GM19463 (cell line): ENCODE results near the gene NR3C1.

Source experiments
- ATAC-seq: cut with Tn5 transposase; IDR thresholded peaks from one replicate; pipeline ENCODE4 v1.9.1; 2021; ENCODE audit warnings: mild to moderate bottlenecking, moderate library complexity; ENCODE audit not compliant: unreplicated experiment

Gene NR3C1

DNA sequence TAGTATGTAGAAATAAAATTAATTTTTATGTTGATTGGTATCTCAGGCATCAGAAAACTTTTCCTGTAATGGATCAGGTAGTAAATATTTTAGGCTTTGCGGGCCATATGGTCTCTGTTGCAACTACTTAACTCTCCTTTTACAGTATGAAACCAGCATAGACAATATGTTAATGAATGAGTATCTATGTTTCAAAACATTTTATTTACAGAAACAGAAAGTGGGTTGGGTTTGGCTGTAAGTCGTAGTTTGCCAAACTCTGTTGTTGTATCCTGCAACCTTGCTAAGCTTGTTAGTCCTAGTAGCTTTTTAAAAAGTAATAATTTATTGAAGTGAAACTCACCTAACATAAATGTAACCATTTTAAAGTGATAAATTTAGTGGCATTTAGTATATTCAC lies 132.1 kb downstream of the NR3C1 start:
- no peak for ATAC-seq

DNA sequence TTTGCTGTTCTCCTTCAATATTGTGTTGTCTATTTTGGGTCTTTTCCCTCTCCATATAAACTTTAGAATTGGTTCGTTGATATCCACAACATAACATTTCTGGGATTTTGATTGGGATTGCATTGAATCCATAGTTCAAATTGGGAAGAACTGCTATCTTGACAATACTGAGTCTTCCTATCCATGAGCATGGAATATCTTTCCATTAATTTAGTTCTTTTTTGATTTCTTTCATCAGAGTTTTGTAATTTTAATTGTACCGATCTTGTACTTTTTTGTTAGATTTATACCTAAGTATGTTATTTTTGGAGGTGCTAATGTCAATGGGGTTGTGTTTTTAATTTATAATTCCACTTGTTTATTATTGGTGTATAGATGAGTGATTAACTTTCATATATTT lies 135.1 kb downstream of the NR3C1 start:
- ATAC-seq, result no peak

- ATAC-seq, result no peak
Observed at GRCh38 chr5:143267186-143267585, 136.3 kb downstream of the NR3C1 start.

- ATAC-seq, result no peak
Observed at GRCh38 chr5:143265995-143266394, 137.5 kb downstream of the NR3C1 start.

- no peak for ATAC-seq
Observed at GRCh38 chr5:143263272-143263810, 140.1 kb downstream of the NR3C1 start.

GRCh38 chr5:143262393-143263174 lies 140.9 kb downstream of the NR3C1 start:
- peak; percentile 89 for ATAC-seq

DNA sequence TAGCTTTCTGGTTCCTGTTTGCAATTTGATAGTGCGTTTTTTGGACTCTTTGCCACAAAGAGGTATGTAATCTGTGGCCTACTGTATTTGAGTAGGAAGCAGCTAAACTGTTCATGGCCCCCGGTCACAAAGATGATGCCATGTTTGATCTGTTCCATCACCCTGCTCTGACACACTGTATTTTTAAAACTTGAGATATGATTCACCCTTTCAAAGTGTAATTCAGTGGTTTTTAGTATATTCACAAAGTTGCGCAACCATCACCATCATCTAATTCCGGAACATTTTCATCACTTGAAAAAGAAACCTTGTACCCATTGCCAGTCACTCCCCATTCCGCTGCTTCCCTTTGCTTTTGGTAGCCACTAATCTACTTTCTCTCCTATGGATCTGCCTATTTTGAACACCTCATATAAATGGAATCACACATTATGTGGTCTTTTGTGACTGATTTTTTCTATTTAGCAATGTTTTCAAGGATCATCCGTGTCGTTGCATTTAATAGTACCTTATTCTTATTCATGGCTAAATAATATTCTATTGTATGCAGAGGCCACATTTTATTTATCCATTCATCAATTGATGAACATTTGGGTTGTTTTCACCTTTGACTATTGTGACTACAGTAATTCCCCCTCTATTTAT lies 141.6 kb downstream of the NR3C1 start:
- no peak for ATAC-seq

GRCh38 chr5:143259254-143259605 lies 144.3 kb downstream of the NR3C1 start:
- ATAC-seq, result no peak

DNA sequence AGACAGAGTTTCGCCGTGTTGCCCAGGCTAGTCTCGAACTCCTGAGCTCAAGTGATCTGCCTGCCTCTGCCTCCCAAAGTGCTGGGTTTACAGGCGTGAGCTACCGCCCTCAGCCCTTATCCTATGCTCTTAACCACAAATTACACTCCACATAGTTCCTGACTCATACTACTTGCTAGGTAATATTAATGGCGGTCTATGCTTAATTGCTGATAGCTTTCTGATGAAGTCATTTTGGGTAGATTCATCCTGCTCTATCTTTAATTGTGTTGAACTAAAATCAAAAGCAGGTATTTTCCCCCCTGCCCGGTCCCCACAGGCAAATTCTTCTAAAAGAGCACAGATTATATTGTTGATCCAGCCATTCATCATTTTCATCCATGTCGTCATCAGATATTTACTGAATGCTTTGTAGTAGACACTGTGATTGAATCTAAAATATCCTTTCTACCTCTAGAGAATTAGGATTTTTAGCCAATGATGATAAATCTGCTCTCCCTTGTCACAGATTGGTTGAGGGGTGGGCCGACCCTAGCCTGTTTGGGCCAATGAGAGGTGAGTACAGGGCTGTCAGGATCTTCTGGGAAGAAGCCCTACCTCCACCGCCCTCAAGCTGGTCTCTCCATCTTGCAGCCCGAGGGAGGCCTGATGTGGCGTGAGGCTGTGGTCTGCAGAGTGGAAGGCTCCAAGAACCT lies 144.8 kb downstream of the NR3C1 start:
- ATAC-seq, result no peak

GRCh38 chr5:143254819-143255218 lies 148.7 kb downstream of the NR3C1 start:
- ATAC-seq, result no peak

DNA sequence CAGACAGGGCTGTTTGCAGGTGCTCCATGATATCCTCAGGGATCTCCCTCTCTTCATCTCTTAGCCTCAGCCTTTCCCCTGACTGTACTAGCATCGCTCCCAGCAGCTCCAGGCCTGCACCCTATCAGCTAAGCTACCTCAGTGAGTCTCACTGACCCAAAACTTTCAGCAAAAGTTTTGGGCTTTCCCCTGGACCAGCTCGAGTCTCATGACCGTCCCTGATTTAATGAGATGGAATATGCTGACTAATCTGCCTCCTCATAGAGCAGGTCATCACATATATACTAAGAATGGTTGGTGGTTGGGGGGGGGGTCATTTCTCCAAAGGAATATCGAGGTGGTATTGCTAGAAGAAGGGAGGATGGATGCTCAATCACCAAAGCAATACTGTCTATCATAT lies 151.5 kb downstream of the NR3C1 start:
- peak; percentile 45 for ATAC-seq

GRCh38 chr5:143251190-143251589 lies 152.3 kb downstream of the NR3C1 start:
- peak; percentile 55 for ATAC-seq

DNA sequence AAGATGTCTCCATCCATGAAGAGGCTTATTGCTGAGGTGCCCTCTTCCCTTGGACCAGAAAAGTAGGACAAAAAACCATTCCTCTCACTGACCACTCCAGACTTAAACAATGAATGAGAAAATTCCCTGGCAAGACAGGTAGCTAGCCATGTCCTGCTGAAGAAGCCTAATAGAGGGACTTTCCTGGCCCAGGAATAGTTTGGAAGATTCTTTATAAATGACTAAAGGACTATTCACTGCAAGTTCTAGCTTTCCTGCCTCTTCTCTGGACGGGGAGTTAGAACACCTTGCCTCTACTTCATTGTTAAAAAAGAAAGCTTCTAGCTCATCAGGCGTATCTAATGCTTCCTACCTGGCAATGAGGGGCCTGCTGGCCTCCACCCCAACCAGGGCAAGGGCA lies 153.6 kb downstream of the NR3C1 start:
- no peak for ATAC-seq

GRCh38 chr5:143248822-143249579 lies 154.5 kb downstream of the NR3C1 start:
- ATAC-seq, result no peak

DNA sequence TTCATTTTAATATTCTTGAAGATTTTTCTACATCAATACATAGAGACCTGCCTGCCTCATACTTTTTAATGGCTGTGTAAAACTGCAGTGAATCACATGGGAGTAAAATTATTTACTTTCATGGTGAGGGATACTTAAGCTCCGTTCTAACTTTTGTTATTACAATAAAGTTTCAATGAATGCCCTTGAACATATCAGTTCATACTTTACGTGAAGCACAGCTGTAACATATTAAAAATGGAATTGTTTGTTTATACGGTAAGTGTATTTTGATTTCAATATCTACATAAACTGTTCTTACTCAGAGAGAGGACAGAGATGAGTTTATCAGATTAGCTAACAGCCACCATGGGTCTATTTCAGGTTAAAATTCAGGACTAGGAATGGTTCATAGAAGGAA lies 155.1 kb downstream of the NR3C1 start:
- no peak for ATAC-seq

GRCh38 chr5:143247134-143247815 lies 156.2 kb downstream of the NR3C1 start:
- no peak for ATAC-seq

GRCh38 chr5:143245929-143246561 lies 157.4 kb downstream of the NR3C1 start:
- no peak for ATAC-seq

GRCh38 chr5:143244990-143245389 lies 158.5 kb downstream of the NR3C1 start:
- no peak for ATAC-seq

- no peak for ATAC-seq
Observed at GRCh38 chr5:143244000-143244736, 159.3 kb downstream of the NR3C1 start.
